MM.1S (cell line): ENCODE data around the gene RMI2.

Experiments
- DNase-seq: peaks from one replicate; pipeline ENCODE4 v3.0.0-alpha.2; 2015
- H2AFZ ChIP-seq: fragments of 300-600 bp; sonication (generic); 2 replicates; pipeline ENCODE4 v1.6.0; 2016; ENCODE audit warnings: antibody characterized with exemption, low read length
- H3F3A ChIP-seq: fragments of 300-600 bp; sonication (generic); 2 replicates; pipeline ENCODE4 v1.6.1; 2016; ENCODE audit warnings: mild to moderate bottlenecking, antibody characterized with exemption, low read length, moderate library complexity, mixed read lengths; ENCODE audit not compliant: insufficient read depth
- H3K27ac ChIP-seq: fragments of 300-600 bp; sonication (generic); 2 replicates; pipeline ENCODE4 v1.5.1; 2016; ENCODE audit warnings: mild to moderate bottlenecking, low read length
- H3K27me3 ChIP-seq: fragments of 300-600 bp; sonication (generic); replicated peaks from 2 replicates; pipeline ENCODE4 v1.6.0; 2016; ENCODE audit warnings: low read length; ENCODE audit not compliant: insufficient read depth
- H3K36me3 ChIP-seq: fragments of 300-600 bp; sonication (generic); replicated peaks from 2 replicates; pipeline ENCODE4 v1.6.1; 2016; ENCODE audit warnings: mild to moderate bottlenecking, low read length, mixed read lengths; ENCODE audit not compliant: insufficient read depth
- H3K4me1 ChIP-seq: fragments of 300-600 bp; sonication (generic); 2 replicates; pipeline ENCODE4 v1.6.1; 2016; ENCODE audit warnings: low read length, mixed read lengths
- H3K4me2 ChIP-seq: fragments of 300-600 bp; sonication (generic); 2 replicates; pipeline ENCODE4 v1.6.0; 2016; ENCODE audit warnings: low read depth, low read length
- H3K4me3 ChIP-seq: fragments of 300-600 bp; sonication (generic); 2 replicates; pipeline ENCODE4 v1.5.1; 2016; ENCODE audit warnings: low read length, mixed read lengths
- H3K79me2 ChIP-seq: fragments of 300-600 bp; sonication (generic); 2 replicates; pipeline ENCODE4 v1.6.1; 2016; ENCODE audit warnings: mixed run types, low read length, mixed read lengths
- H3K9ac ChIP-seq: fragments of 300-600 bp; sonication (generic); 2 replicates; pipeline ENCODE4 v1.6.1; 2016; ENCODE audit warnings: low read length, mixed read lengths
- H3K9me2 ChIP-seq: fragments of 300-600 bp; sonication (generic); replicated peaks from 2 replicates; pipeline ENCODE4 v1.6.1; 2016; ENCODE audit warnings: mild to moderate bottlenecking, low read length, mixed read lengths; ENCODE audit not compliant: insufficient read depth
- H3K9me3 ChIP-seq: fragments of 300-600 bp; sonication (generic); replicated peaks from 2 replicates; pipeline ENCODE4 v1.6.1; 2016; ENCODE audit warnings: mild to moderate bottlenecking, low read length, mixed read lengths; ENCODE audit not compliant: insufficient read depth
- H4K20me1 ChIP-seq: fragments of 300-600 bp; sonication (generic); 2 replicates; pipeline ENCODE4 v1.6.1; 2016; ENCODE audit warnings: mild to moderate bottlenecking, low read length, moderate library complexity, mixed read lengths; ENCODE audit not compliant: insufficient read depth
- CTCF ChIP-seq: fragments of 300-600 bp; sonication (generic); IDR thresholded peaks from 2 replicates; pipeline ENCODE4 v1.5.1; 2016; ENCODE audit warnings: antibody characterized with exemption, low read length, mixed read lengths
- EZH2 ChIP-seq: fragments of 300-600 bp; sonication (generic); optimal IDR thresholded peaks from 2 replicates; pipeline ENCODE3; 2017; ENCODE audit warnings: low read depth, mild to moderate bottlenecking, antibody characterized with exemption, low read length, mixed read lengths
- EZH2phosphoT487 ChIP-seq: fragments of 300-600 bp; sonication (generic); IDR thresholded peaks from 2 replicates; pipeline ENCODE4 v1.6.1; 2018; ENCODE audit warnings: antibody characterized with exemption, low read length

The RMI2 gene

DNA sequence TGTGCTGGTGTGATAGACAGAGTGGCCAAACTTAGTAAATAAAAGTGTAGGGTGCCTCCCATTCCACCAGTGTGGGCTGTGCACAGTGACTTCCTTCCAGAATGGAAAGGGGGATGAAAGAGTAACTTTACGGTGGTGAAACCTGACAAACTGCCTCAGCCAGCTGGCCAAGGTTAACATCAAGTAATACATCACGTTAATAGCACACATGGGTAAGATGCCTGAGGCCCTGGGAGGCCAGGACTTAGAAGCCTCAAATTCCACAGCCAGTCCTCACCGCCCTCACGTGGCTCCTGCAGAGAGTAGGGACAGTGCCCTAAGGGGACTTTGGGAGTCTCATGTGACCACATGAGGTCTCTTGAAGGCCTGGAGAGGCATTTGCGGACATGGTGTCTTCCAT, 14.1 kb downstream of the RMI2 start:
- H3K36me3 ChIP-seq, result no peaks in the 10 kb centered on the region
- H3K9me3 ChIP-seq, result no peaks in the 10 kb centered on the region
- no peaks in the 10 kb centered on the region for H4K20me1 ChIP-seq
- H3K4me1 ChIP-seq, result peaks cover 53% of the 10 kb centered on the region
- H3F3A ChIP-seq, result peaks cover 36% of the 10 kb centered on the region
- no peaks in the 10 kb centered on the region for H3K9me2 ChIP-seq
- H3K4me3 ChIP-seq, result no peak overlapping the region
- H3K27me3 ChIP-seq, result no peaks in the 10 kb centered on the region; the same call in 1 of the 2 replicates
- no peak overlapping the region for H3K4me2 ChIP-seq
- H3K27ac ChIP-seq, result no peak overlapping the region
- no peak overlapping the region for H3K9ac ChIP-seq
- TF ChIP-seq CTCF, result no peak
- no peak for TF ChIP-seq EZH2
- no peak for TF ChIP-seq EZH2phosphoT487
- DNase-seq, result no peak
- H2AFZ ChIP-seq, result no peak overlapping the region
- no peaks in the 10 kb centered on the region for H3K79me2 ChIP-seq

- H3K36me3 ChIP-seq, result no peaks in the 10 kb centered on the region
- no peak overlapping the region for H3K9ac ChIP-seq
- no peaks in the 10 kb centered on the region for H3K79me2 ChIP-seq
- peaks cover 46% of the 10 kb centered on the region for H3K4me1 ChIP-seq
- no peak overlapping the region for H2AFZ ChIP-seq
- no peak overlapping the region for H3K4me3 ChIP-seq
- TF ChIP-seq EZH2phosphoT487 (no peak), EZH2 (no peak), CTCF (no peak)
- H3K4me2 ChIP-seq, result peak overlapping the region; percentile 76; the same call in 1 of the 2 replicates
- H3K27me3 ChIP-seq, result no peaks in the 10 kb centered on the region; the same call in 1 of the 2 replicates
- no peak for DNase-seq
- no peaks in the 10 kb centered on the region for H4K20me1 ChIP-seq
- H3F3A ChIP-seq, result peaks cover 26% of the 10 kb centered on the region
- H3K9me2 ChIP-seq, result no peaks in the 10 kb centered on the region
- no peak overlapping the region for H3K27ac ChIP-seq
- no peaks in the 10 kb centered on the region for H3K9me3 ChIP-seq
These were observed 15.5 kb downstream of the RMI2 start for GRCh38 chr16:11360641-11361373.

DNA sequence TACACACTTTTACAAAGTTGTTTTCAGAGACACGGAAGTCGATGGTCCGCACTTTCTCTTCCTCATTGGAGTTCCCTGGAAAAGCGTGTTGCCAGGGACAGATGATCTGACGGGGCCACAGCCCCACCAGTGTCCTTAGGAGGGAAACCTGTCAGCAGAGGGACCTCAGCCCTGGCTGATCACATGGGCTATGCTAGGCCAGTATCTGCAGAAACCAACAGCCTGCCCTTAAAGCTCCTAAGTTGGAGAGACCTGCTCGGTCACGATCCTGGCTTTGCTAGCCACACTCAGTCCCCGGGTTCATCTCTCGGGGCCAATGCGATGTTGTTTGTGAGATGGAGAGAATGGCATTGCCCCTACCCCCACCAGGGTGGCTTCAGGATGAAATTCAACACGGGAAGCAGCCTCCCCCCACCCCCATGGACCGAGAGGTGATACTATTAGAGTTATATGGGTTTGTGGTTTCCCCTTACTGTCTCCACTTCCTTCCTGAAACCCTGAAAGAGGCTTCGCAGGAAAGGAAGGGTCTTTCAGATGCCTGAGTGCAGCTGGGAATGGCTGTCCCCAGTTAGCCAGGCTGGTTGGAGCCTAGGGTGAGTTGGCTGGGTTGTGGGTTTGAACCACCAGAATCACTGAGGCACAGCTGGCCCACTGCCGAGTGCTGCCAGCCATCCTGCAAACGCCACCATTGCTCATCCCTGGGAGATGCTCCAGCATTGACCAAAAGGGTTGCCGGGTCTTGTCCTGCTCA, 16.6 kb downstream of the RMI2 start:
- Histone ChIP-seq H3F3A (peaks cover 26% of the 10 kb centered on the region), H3K9me2 (no peaks in the 10 kb centered on the region), H2AFZ (0 out of 2 replicates have a peak overlapping the region, but pooled peaks have one; percentile 13), H3K4me1 (peaks cover 44% of the 10 kb centered on the region), H3K36me3 (no peaks in the 10 kb centered on the region), H3K9ac (peak overlapping the region; percentile 47), H4K20me1 (no peaks in the 10 kb centered on the region), H3K4me2 (peak overlapping the region; percentile 76), H3K9me3 (no peaks in the 10 kb centered on the region), H3K79me2 (no peaks in the 10 kb centered on the region), H3K4me3 (peak overlapping the region; percentile 31), H3K27ac (peak overlapping the region; percentile 96), H3K27me3 (no peaks in the 10 kb centered on the region; the same call in 1 of the 2 replicates)
- peak; percentile 83 for DNase-seq
- TF ChIP-seq CTCF, result no peak
- TF ChIP-seq EZH2, result no peak
- no peak for TF ChIP-seq EZH2phosphoT487
